Measurements from ENCODE around the gene ROM1.

ROM1 gene

GRCh38 chr11:62588966-62589637 is 24.0 kb upstream of the ROM1 start:
- peak in 1 of 5 experiments; percentile 54 for DNase-seq

- DNase-seq, result peak; percentile 79 to 100 (median 93)
Observed at GRCh38 chr11:62591448-62592145, 21.5 kb upstream of the ROM1 start, which contains the start of gene TUT1. TUT1 (minus strand) TSS chr11:62591523; CDS start chr11:62591485, 38 bp downstream.

GRCh38 chr11:62592146-62592815 is 20.8 kb upstream of the ROM1 start:
- no peak for DNase-seq

GRCh38 chr11:62592989-62593421 is 20.1 kb upstream of the ROM1 start:
- DNase-seq, result no peak

GRCh38 chr11:62593434-62594044 is 19.5 kb upstream of the ROM1 start:
- DNase-seq, result peak; percentile 40 to 87 (median 67)

- DNase-seq, result no peak
Observed at GRCh38 chr11:62595124-62595523, 17.9 kb upstream of the ROM1 start.

GRCh38 chr11:62599069-62599696 is 13.9 kb upstream of the ROM1 start:
- DNase-seq, result peak; percentile 76 to 100 (median 94)

- peak in 1 of 5 experiments; percentile 41 for DNase-seq
Observed at GRCh38 chr11:62599901-62600300, 13.2 kb upstream of the ROM1 start.

GRCh38 chr11:62600367-62601121 is 12.5 kb upstream of the ROM1 start:
- peak in 1 of 5 experiments; percentile 54 for DNase-seq

GRCh38 chr11:62601122-62601371 is 12.0 kb upstream of the ROM1 start:
- DNase-seq, result peak in 3 of 5 experiments; percentile 30 to 50 (median 39)

- DNase-seq, result peak; percentile 94 to 99 (median 99)
Observed at GRCh38 chr11:62601372-62602140, 11.5 kb upstream of the ROM1 start, which contains the start of gene MTA2. MTA2 (minus strand) TSS chr11:62601865; CDS start chr11:62601450, 415 bp downstream.

- DNase-seq, result peak in 1 of 5 experiments; percentile 26
Observed at GRCh38 chr11:62602141-62603071, 10.7 kb upstream of the ROM1 start.

- DNase-seq, result no peak
Observed at GRCh38 chr11:62603072-62603408, 10.0 kb upstream of the ROM1 start.

GRCh38 chr11:62603776-62604299 is 9.2 kb upstream of the ROM1 start:
- DNase-seq, result no peak

- no peak for DNase-seq
Observed at GRCh38 chr11:62604460-62605120, 8.5 kb upstream of the ROM1 start.

GRCh38 chr11:62605467-62605866 is 7.6 kb upstream of the ROM1 start:
- DNase-seq, result no peak

- no peak for DNase-seq
Observed at GRCh38 chr11:62605902-62606301, 7.2 kb upstream of the ROM1 start.

GRCh38 chr11:62607714-62608113 is 5.3 kb upstream of the ROM1 start:
- no peak for DNase-seq

GRCh38 chr11:62608776-62609175 is 4.3 kb upstream of the ROM1 start:
- DNase-seq, result no peak
